ENCODE measurements around the gene ALDH1B1. TPM values are rescaled to one million over a fixed set of nuclear protein-coding genes. Genes with fewer than 3 reads are reported as not detected.

The ALDH1B1 gene
- total RNA-seq, 1 experiment from 2014 or later = 46.6 TPM

DNA sequence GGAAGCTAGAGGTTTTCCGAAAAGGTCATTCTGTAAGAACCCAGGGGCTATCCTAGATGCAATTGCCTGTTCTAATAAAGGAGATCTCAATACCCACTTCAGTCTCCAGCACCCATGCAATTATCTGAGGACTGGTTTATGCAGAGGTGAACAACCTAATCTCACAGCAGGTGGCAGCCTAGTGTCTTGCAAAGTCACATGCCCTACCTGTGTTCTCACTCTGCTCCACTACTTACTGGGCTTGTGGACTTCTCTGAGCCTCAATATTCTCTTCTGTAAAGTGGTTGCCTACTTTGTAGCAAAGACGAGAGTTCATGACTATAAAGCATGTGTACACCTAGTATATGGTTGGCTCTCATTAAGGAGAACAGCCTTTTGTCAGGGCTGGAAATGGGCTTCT lies 21.0 kb upstream of the ALDH1B1 start:
- Histone ChIP-seq H3K9me2 (ENCODE audit: insufficient read depth) (no peaks in the 10 kb centered on the region), H3K79me2 (ENCODE audit: insufficient read depth, low read length) (no peaks in the 10 kb centered on the region), H3K27ac (ENCODE audit: low read depth, low read length) (no peak overlapping the region), H3K4me1 (ENCODE audit: control insufficient read depth in 1 of 2, insufficient read depth in 2 of 2, low read length in 2 of 2) (no peaks in the 10 kb centered on the region), H3K36me3 (ENCODE audit: control insufficient read depth in 1 of 2, insufficient read depth in 2 of 2, low read length in 2 of 2) (no peaks in the 10 kb centered on the region), H3K27me3 (ENCODE audit: insufficient read depth, low read length) (no peaks in the 10 kb centered on the region; the same call in 1 of the 2 replicates), H4K20me1 (ENCODE audit: insufficient read depth) (no peaks in the 10 kb centered on the region), H3K9ac (ENCODE audit: low read length) (no peak overlapping the region), H2AFZ (ENCODE audit: low read depth, low read length, poor library complexity, severe bottlenecking) (no peak overlapping the region), H3K9me3 (ENCODE audit: control insufficient read depth in 1 of 2, insufficient read depth in 1 of 2, low read depth in 1 of 2, low read length in 2 of 2) (no peaks in the 10 kb centered on the region), H3K4me2 (ENCODE audit: low read length) (no peak overlapping the region), H3K4me3 (replicated peaks in 1 of 2; ENCODE audit: low read depth in 1 of 2, low read length in 2 of 2) (no peak overlapping the region)
- intact Hi-C loops (cut with micrococcal nuclease) = loop anchor here (2.0 kb wide), 1 partner anchor 27 kb away; no protein-coding TSS in a partner anchor
- DNase-seq (ENCODE audit: low read depth, low spot score) (peak; percentile 41), ATAC-seq (peak; percentile 88)
- POLR2A ChIA-PET = no interaction called here
- TF ChIP-seq, protein P1, sequence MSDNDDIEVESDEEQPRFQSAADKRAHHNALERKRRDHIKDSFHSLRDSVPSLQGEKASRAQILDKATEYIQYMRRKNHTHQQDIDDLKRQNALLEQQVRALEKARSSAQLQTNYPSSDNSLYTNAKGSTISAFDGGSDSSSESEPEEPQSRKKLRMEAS (IDR thresholded peaks at IDR 0.05) = no peak
- TF ChIP-seq CEBPB (IDR thresholded peaks at IDR 0.05; ENCODE audit: low read depth) = no peak
- TF ChIP-seq EGR1 (IDR thresholded peaks at IDR 0.05; ENCODE audit: low read depth) = no peak
- TF ChIP-seq TCF7L2 (IDR thresholded peaks at IDR 0.05; ENCODE audit: borderline replicate concordance, extremely low read depth, insufficient read depth, insufficient read length) = no peak
- no peak for TF ChIP-seq SP1 (IDR thresholded peaks at IDR 0.05; ENCODE audit: low read depth)
- TF ChIP-seq ELF1 (IDR thresholded peaks at IDR 0.05; ENCODE audit: borderline replicate concordance, low read depth) = no peak
- TF ChIP-seq EZH2phosphoT487 (IDR thresholded peaks at IDR 0.05; ENCODE audit: borderline replicate concordance) = no peak
- TF ChIP-seq, protein P2, sequence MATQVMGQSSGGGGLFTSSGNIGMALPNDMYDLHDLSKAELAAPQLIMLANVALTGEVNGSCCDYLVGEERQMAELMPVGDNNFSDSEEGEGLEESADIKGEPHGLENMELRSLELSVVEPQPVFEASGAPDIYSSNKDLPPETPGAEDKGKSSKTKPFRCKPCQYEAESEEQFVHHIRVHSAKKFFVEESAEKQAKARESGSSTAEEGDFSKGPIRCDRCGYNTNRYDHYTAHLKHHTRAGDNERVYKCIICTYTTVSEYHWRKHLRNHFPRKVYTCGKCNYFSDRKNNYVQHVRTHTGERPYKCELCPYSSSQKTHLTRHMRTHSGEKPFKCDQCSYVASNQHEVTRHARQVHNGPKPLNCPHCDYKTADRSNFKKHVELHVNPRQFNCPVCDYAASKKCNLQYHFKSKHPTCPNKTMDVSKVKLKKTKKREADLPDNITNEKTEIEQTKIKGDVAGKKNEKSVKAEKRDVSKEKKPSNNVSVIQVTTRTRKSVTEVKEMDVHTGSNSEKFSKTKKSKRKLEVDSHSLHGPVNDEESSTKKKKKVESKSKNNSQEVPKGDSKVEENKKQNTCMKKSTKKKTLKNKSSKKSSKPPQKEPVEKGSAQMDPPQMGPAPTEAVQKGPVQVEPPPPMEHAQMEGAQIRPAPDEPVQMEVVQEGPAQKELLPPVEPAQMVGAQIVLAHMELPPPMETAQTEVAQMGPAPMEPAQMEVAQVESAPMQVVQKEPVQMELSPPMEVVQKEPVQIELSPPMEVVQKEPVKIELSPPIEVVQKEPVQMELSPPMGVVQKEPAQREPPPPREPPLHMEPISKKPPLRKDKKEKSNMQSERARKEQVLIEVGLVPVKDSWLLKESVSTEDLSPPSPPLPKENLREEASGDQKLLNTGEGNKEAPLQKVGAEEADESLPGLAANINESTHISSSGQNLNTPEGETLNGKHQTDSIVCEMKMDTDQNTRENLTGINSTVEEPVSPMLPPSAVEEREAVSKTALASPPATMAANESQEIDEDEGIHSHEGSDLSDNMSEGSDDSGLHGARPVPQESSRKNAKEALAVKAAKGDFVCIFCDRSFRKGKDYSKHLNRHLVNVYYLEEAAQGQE (IDR thresholded peaks at IDR 0.05; ENCODE audit: low read depth) = no peak
- TF ChIP-seq YY1 (IDR thresholded peaks at IDR 0.05; ENCODE audit: extremely low read depth, insufficient replicate concordance, low read depth, low read length) = no peak
- TF ChIP-seq, protein P3, sequence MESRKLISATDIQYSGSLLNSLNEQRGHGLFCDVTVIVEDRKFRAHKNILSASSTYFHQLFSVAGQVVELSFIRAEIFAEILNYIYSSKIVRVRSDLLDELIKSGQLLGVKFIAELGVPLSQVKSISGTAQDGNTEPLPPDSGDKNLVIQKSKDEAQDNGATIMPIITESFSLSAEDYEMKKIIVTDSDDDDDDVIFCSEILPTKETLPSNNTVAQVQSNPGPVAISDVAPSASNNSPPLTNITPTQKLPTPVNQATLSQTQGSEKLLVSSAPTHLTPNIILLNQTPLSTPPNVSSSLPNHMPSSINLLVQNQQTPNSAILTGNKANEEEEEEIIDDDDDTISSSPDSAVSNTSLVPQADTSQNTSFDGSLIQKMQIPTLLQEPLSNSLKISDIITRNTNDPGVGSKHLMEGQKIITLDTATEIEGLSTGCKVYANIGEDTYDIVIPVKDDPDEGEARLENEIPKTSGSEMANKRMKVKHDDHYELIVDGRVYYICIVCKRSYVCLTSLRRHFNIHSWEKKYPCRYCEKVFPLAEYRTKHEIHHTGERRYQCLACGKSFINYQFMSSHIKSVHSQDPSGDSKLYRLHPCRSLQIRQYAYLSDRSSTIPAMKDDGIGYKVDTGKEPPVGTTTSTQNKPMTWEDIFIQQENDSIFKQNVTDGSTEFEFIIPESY (IDR thresholded peaks at IDR 0.05; ENCODE audit: extremely low read depth, insufficient replicate concordance, low read length) = no peak
- TF ChIP-seq ZNF274 (IDR thresholded peaks at IDR 0.05; ENCODE audit: low read depth, low read length) = no peak
- TF ChIP-seq FOSL1 (IDR thresholded peaks at IDR 0.05; ENCODE audit: low read depth) = no peak
- TF ChIP-seq, protein P4, sequence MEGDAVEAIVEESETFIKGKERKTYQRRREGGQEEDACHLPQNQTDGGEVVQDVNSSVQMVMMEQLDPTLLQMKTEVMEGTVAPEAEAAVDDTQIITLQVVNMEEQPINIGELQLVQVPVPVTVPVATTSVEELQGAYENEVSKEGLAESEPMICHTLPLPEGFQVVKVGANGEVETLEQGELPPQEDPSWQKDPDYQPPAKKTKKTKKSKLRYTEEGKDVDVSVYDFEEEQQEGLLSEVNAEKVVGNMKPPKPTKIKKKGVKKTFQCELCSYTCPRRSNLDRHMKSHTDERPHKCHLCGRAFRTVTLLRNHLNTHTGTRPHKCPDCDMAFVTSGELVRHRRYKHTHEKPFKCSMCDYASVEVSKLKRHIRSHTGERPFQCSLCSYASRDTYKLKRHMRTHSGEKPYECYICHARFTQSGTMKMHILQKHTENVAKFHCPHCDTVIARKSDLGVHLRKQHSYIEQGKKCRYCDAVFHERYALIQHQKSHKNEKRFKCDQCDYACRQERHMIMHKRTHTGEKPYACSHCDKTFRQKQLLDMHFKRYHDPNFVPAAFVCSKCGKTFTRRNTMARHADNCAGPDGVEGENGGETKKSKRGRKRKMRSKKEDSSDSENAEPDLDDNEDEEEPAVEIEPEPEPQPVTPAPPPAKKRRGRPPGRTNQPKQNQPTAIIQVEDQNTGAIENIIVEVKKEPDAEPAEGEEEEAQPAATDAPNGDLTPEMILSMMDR (IDR thresholded peaks at IDR 0.05 in 2 of 3, conservative IDR thresholded peaks at IDR 0.05 in 1 of 3; ENCODE audit: borderline replicate concordance in 1 of 3, insufficient read depth in 1 of 3, low read depth in 2 of 3, low read length in 2 of 3) = peak; percentile 32 to 63 (median 43); a peak in 5 of 6 replicates
- TF ChIP-seq CBX3 (IDR thresholded peaks at IDR 0.05; ENCODE audit: low read depth) = no peak
- TF ChIP-seq POLR2A (IDR thresholded peaks at IDR 0.05; ENCODE audit: borderline replicate concordance, extremely low read depth, insufficient read depth, insufficient read length) = no peak
- TF ChIP-seq RAD21 (IDR thresholded peaks at IDR 0.05; ENCODE audit: low read depth) = peak; percentile 78
- no peak for TF ChIP-seq EZH2 (IDR thresholded peaks at IDR 0.05)
- TF ChIP-seq, protein P5, sequence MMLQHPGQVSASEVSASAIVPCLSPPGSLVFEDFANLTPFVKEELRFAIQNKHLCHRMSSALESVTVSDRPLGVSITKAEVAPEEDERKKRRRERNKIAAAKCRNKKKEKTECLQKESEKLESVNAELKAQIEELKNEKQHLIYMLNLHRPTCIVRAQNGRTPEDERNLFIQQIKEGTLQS (IDR thresholded peaks at IDR 0.05) = no peak
- RAD21 ChIA-PET (ENCODE audit: low non-redundant PET in 1 of 2, low total read pairs in 2 of 2, uncharacterized antibody in 2 of 2, unreplicated experiment in 2 of 2) = no interaction called here
- BruUV-seq (replicated peaks) = no TSS peak
- CTCF ChIA-PET = no interaction called here

Measured in HCT116 (cell line).